ENCODE results near the gene LILRA2. TPM values are rescaled to one million over a fixed set of nuclear protein-coding genes. Genes with fewer than 3 reads are reported as not detected.

Gene LILRA2
- polyA plus RNA-seq, 1 donor from 2014 or later: not detected

- Histone ChIP-seq H3F3A (ENCODE audit: insufficient read depth, low read length, poor library complexity, severe bottlenecking) (no peaks in the 10 kb centered on the region), H2AFZ (ENCODE audit: low read depth, low read length) (no peak overlapping the region), H3K4me3 (ENCODE audit: low read length) (no peak overlapping the region), H3K9me2 (ENCODE audit: insufficient read depth, low read length) (no peaks in the 10 kb centered on the region), H3K36me3 (ENCODE audit: insufficient read depth, low read length) (no peaks in the 10 kb centered on the region), H3K9ac (ENCODE audit: low read length) (no peak overlapping the region), H3K4me2 (ENCODE audit: low read length) (no peak overlapping the region), H3K79me2 (replicated peaks; ENCODE audit: insufficient read depth, low read length) (no peaks in the 10 kb centered on the region), H3K9me3 (ENCODE audit: low read length) (peaks cover 3% of the 10 kb centered on the region), H3K27me3 (ENCODE audit: insufficient read depth, low read depth, low read length) (no peaks in the 10 kb centered on the region), H4K20me1 (ENCODE audit: insufficient read depth) (no peaks in the 10 kb centered on the region), H3K27ac (ENCODE audit: low read length) (no peak overlapping the region)
- TF ChIP-seq RAD21 (conservative IDR thresholded peaks at IDR 0.05) (no peak), MXI1 (conservative IDR thresholded peaks at IDR 0.05; ENCODE audit: poor library complexity, severe bottlenecking) (no peak), CTCF (IDR thresholded peaks at IDR 0.05; ENCODE audit: poor library complexity, severe bottlenecking) (no peak), EP300 (conservative IDR thresholded peaks at IDR 0.05; ENCODE audit: poor library complexity, severe bottlenecking) (no peak), POLR2AphosphoS5 (IDR thresholded peaks at IDR 0.05) (no peak), REST (IDR thresholded peaks at IDR 0.05; ENCODE audit: borderline replicate concordance) (no peak), SMC3 (conservative IDR thresholded peaks at IDR 0.05; ENCODE audit: poor library complexity) (no peak), TAF1 (IDR thresholded peaks at IDR 0.05; ENCODE audit: low read depth) (no peak), EZH2 (IDR thresholded peaks at IDR 0.05; ENCODE audit: borderline replicate concordance, insufficient read depth, low read length, poor library complexity, severe bottlenecking) (no peak)
These were observed 24.8 kb upstream of the LILRA2 start for GRCh38 chr19:54548806-54549205.

- no peaks in the 10 kb centered on the region for H3F3A ChIP-seq (ENCODE audit: insufficient read depth, low read length, poor library complexity, severe bottlenecking)
- H3K9me2 ChIP-seq (ENCODE audit: insufficient read depth, low read length): no peaks in the 10 kb centered on the region
- no peak overlapping the region for H3K4me2 ChIP-seq (ENCODE audit: low read length)
- no peaks in the 10 kb centered on the region for H3K79me2 ChIP-seq (replicated peaks; ENCODE audit: insufficient read depth, low read length)
- H3K36me3 ChIP-seq (ENCODE audit: insufficient read depth, low read length): no peaks in the 10 kb centered on the region
- no peaks in the 10 kb centered on the region for H4K20me1 ChIP-seq (ENCODE audit: insufficient read depth)
- peaks cover 3% of the 10 kb centered on the region for H3K9me3 ChIP-seq (ENCODE audit: low read length)
- H3K27me3 ChIP-seq (ENCODE audit: insufficient read depth, low read depth, low read length): no peaks in the 10 kb centered on the region
- no peak overlapping the region for H3K4me3 ChIP-seq (ENCODE audit: low read length)
- TF ChIP-seq SMC3 (conservative IDR thresholded peaks at IDR 0.05; ENCODE audit: poor library complexity): no peak
- no peak for TF ChIP-seq POLR2AphosphoS5 (IDR thresholded peaks at IDR 0.05)
- no peak for TF ChIP-seq MXI1 (conservative IDR thresholded peaks at IDR 0.05; ENCODE audit: poor library complexity, severe bottlenecking)
- no peak for TF ChIP-seq EZH2 (IDR thresholded peaks at IDR 0.05; ENCODE audit: borderline replicate concordance, insufficient read depth, low read length, poor library complexity, severe bottlenecking)
- TF ChIP-seq EP300 (conservative IDR thresholded peaks at IDR 0.05; ENCODE audit: poor library complexity, severe bottlenecking): no peak
- TF ChIP-seq TAF1 (IDR thresholded peaks at IDR 0.05; ENCODE audit: low read depth): no peak
- no peak for TF ChIP-seq CTCF (IDR thresholded peaks at IDR 0.05; ENCODE audit: poor library complexity, severe bottlenecking)
- no peak for TF ChIP-seq RAD21 (conservative IDR thresholded peaks at IDR 0.05)
- no peak for TF ChIP-seq REST (IDR thresholded peaks at IDR 0.05; ENCODE audit: borderline replicate concordance)
- H3K9ac ChIP-seq (ENCODE audit: low read length): no peak overlapping the region
- no peak overlapping the region for H3K27ac ChIP-seq (ENCODE audit: low read length)
- no peak overlapping the region for H2AFZ ChIP-seq (ENCODE audit: low read depth, low read length)
These were observed 24.4 kb upstream of the LILRA2 start for GRCh38 chr19:54549224-54549623.
